GM21447 (cell line): ENCODE data around the gene SIGLEC5.

ENCODE experiments used
- ATAC-seq: cut with Tn5 transposase; IDR thresholded peaks from one replicate; pipeline ENCODE4 v1.9.1; 2021; ENCODE audit not compliant: unreplicated experiment

Gene SIGLEC5

DNA sequence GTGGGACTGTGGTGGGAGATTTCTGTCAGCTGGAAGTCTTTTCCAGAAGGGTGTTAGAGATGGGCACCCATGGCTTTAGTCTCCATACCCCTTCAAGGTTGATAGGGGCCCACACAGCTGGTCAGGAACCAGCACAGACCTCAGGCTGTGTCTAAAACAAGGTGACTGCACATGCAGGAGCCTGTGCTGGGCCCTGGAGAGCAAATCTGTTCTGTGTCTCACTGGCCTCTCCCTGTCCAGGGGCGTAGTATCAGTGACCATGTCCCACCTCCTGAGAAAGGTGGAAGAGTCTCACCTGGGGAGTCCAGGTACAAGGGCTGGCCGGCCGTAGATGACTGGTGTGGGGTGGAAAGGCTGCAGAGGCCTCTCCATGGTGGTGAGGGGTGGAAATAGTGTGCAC is 39.8 kb downstream of the SIGLEC5 start:
- ATAC-seq = no peak

DNA sequence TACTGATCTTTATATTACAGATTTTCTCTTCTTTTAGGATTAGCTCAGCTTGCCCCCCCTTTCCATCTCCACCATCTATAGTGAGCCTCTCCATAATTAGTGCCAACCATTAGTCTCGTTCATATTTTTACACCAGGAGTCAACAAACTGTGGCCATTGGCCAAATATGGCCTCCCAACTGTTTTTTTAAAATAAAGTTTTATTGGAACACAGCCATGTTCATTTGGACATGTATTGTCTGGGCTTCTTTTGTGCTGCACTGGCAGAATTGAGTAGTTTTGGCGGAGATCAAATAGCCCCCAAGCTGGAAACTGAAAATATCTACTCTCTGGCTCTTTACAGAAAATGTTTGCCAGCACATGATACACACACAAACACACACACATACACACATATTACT is 40.7 kb downstream of the SIGLEC5 start:
- no peak for ATAC-seq

DNA sequence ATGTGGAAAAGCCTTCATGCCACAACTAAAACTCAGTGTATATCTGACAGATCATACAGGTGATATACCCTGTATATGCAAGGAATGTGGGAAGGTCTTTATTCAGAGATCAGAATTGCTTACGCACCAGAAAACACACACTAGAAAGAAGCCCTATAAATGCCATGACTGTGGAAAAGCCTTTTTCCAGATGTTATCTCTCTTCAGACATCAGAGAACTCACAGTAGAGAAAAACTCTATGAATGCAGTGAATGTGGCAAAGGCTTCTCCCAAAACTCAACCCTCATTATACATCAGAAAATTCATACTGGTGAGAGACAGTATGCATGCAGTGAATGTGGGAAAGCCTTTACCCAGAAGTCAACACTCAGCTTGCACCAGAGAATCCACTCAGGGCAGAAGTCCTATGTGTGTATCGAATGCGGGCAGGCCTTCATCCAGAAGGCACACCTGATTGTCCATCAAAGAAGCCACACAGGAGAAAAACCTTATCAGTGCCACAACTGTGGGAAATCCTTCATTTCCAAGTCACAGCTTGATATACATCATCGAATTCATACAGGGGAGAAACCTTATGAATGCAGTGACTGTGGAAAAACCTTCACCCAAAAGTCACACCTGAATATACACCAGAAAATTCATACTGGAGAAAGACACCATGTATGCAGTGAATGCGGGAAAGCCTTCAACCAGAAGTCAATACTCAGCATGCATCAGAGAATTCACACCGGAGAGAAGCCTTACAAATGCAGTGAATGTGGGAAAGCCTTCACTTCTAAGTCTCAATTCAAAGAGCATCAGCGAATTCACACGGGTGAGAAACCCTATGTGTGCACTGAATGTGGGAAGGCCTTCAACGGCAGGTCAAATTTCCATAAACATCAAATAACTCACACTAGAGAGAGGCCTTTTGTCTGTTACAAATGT is 42.7 kb downstream of the SIGLEC5 start:
- ATAC-seq = no peak

DNA sequence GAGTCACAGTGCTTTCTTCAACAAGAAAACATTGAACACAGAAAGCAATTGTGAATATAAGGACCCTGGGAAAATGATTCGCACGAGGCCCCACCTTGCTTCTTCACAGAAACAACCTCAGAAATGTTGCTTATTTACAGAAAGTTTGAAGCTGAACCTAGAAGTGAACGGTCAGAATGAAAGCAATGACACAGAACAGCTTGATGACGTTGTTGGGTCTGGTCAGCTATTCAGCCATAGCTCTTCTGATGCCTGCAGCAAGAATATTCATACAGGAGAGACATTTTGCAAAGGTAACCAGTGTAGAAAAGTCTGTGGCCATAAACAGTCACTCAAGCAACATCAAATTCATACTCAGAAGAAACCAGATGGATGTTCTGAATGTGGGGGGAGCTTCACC is 43.4 kb downstream of the SIGLEC5 start:
- no peak for ATAC-seq

DNA sequence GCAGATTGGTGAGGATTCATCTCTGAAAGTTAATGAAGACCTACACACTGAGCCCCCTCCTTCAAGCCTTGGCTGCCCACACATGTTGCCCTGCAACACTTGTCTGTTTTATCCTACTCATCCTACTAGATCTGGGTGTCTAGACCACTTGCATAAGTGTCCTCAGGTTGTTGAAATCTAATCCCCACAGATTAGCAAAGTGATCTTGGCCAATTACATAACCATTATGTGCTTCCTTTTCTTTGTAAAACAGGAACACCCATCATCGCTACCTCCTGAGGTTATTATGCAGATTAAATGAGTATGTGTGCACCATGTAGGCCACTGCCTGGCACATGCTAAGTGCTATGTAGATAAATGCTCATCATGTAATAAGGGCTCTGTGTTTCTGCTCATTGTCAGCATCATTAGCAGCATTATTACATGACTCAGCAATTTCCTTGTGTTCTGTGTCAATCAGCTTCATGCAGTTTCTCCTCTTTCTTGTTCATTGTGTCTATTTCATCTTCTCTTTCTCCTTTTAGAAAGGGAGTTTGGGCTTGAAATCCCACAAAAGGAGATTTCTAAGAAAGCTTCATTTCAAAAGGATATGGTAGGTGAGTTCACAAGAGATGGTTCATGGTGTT is 44.0 kb downstream of the SIGLEC5 start:
- ATAC-seq = no peak

DNA sequence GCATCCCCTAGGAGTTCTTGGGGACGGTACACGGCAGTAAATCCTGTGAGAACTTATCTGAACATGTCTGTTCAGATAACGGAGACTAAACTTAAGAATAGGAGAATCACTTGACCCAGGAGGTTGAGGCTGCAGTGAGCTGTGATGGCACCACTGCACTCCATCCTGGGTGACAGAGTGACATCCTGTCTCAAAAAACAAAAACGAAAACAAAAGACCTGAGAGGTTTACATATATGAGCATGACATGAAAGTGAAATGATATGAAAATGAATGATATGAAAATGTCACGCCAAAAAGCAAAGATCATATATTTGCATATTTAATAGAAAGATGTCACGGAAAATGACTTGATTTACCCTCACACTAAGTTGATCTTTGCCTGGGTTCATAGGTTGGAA is 53.4 kb downstream of the SIGLEC5 start:
- ATAC-seq = no peak

DNA sequence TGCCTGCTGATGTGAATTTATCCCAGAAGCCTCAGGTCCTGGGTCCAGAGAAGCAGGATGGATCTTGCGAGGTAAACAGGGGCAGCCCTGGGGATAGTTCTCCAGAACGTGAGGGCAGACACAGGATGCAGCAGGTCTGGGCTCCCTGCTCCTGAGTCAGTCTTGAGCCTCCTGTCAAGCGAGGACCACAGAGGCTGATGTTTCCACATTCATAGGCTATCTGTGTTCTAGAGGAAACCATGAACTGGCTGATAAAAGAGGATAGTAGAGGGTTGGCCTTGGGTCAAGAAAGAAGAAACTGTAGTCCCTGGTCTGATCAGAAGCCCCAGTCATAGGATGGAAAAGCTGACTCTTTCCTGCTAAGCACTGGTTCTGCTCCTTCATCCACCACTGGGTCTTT is 56.9 kb downstream of the SIGLEC5 start:
- no peak for ATAC-seq

DNA sequence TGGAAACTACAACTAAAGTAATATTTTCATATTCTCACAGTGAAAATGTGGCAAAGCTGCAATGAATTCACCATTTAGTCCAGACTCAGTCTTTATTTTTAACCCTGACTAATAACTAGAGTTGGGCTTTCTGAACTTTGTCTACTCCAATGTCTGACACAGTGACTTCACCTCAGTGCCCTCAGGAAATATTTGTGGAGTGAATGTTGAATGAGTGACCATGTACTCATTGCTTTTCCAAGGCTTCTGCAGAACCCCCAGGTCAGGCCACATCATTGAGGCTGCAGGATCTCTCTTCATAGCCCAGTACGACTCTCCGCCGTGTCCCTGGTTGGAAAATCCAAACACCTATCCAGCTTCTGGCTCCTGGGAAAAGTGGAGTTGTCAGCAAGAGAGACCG is 57.3 kb downstream of the SIGLEC5 start:
- ATAC-seq = no peak

DNA sequence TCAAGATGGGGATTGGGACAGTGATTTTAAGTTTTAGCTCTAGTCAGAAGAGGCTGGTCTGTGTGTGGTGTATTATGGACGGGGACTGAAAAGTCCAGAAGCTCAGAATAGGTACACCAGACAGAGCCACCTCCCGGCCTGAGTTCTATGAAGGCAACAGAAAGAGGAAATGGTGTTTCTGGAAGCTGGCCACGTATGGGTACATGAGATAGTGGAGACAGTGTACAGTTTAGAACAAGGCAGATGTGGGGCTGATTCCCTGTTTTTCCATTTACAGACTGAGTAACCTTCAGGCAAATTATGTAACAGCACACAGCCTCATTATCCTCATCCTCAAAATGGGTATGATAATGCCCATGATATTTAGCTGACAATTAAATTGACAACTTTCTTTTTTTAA is 57.8 kb downstream of the SIGLEC5 start:
- ATAC-seq = no peak

DNA sequence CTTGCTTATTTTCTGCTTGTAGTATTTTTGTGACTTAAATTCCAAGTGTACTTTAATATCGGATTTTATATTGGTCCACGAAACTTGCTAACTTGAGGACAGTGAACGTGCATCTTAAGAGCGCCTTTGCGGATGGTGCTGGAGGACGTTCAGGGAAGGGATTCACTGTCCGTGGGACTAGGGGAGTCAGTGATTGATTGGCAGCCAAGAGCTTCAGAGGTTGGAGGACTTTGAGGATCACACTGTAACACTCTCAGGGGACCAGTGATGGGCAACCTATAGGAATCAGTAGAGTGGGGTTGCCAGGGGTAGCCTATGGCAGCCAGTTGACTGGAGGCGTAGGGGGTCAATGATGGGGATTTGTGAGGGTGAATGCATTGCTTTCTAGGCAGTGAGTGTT is 58.6 kb downstream of the SIGLEC5 start:
- no peak for ATAC-seq

DNA sequence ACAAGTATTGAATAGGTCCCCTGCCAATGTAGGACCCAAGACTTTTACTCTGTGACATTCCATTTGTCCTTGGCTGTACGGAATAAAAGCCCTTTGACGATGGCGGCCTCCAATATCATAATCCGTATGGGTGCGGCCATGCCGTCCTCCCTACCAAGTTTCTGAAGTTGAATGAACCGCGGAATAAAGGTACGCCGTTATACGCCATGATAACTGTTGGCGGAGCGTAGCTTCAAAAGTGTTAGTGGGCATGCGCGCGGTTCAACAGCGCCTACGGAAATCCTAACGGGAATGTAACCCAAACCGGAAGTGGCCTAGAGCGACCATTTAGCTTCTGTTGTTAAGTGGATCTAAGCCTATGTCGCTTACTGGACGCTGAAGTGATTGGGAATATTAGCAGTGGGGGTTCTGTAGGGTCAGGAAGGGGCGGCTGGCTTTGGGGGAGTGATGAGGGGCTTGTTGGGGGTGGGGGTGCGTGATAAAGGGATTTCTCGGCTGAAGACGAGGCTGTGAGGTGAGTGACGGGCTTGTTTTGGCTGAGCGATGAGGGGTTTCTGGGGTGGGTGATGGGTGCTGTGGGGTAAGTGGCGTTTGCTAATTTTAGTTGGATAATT is 59.1 kb downstream of the SIGLEC5 start, which contains the start of gene ZNF175:
Gene ZNF175 (plus strand): TSS at position 322 of the 614 bp plus-strand sequence. CDS start 2,047 bp downstream, outside the sequence.
- ATAC-seq = peak; percentile 85

DNA sequence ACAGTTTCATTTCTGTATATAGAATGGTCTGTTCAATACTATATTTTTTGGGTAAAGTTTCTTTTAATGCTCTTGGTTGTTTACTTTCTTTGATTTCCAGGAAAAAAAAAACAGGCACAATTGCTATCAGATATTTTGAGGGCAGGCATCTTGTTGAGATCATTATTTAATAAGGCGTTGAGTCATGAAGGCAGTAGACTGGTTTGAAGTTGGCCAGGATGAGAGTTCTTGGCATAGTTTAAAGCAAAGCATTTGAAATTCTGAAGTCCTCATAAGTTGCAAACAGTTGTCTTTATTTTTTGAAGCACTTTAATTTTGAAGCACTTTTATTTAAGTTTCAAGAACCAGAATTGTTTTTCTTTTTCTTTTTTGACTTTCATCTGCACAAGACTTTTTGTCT is 61.7 kb downstream of the SIGLEC5 start:
- no peak for ATAC-seq

DNA sequence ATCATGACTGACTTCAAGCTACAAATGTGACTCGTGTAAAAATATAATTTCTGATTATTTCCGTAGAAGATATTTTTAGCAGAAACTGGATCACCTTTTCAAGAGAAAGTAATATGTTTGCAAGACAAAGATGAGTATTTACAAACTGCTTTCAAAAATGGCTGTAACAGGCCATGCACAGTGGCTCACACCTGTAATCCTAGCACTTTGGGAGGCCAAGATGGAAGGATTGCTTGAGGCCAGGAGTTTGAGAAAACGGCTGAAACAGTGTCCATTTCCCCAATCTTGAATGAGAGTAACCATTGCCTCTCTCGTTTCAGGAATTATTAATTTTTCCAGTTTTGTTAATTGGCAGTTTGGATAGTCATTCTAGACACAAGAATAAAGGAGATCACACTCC is 62.6 kb downstream of the SIGLEC5 start:
- no peak for ATAC-seq

DNA sequence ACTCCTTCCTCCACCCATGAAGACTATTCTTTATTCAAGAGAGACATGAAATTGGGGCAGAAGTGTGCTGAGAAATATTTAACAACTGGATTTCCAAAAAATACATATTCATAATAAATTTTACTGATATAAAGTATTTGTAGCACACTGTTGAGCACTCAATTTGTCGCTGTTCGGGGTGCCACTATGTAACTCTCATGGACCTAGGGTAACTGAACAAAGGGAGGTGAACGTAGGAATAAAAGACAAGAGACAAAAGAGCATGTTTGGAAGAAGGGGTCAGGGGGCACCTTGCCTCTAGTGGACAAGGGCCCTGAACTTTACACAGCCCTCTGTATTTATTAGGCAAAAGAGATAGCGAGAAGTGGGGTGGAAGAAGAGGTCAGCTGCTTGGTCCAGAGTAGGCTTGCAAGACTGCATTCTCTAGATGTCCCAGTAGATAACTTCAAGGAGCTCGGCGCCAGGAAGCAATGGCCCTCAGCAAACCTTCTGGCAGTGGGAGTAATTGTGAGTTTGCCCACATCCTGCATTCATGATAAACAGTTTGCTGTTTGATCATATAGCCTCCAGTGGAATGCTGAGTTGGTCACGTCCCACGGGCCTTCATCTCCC is 63.6 kb downstream of the SIGLEC5 start:
- ATAC-seq = no peak

DNA sequence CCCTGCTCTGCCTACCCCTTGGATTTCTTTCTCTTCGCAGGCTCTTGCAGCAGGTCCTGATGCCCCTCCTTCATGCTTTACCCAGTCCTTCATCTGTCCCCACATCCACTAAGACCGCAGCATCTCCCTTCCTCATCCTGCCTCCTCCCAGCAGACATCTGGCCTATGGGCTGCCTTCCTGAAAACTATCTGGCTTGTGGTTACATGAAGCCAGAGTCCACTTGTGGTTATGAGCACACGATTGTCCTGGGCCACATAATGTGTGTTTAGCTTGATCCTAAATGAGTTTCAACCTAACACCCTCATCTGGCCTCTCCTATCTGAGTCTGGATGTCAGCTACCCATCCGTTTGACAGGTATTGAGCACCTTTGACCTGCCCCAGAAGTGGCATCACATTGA is 64.6 kb downstream of the SIGLEC5 start:
- no peak for ATAC-seq

DNA sequence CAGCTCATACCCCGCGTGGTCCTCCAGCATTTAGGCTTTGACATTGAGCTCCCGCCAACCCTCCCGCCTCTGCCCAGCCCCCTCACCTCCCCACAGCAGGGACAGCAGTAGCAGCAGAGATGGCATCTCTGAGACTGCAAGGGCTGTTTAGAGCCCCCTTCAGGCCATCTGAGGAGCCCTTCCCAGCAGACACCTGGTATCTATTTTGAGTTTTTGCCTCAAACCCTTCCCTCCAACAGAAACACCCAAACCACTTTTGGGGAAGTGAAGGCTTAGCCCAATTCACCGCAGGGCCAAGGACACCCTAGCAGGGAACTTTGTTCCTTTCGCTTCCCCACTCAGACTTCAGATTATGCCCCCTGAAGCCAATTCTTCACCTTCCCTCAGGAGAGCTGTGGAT is 65.4 kb downstream of the SIGLEC5 start:
- no peak for ATAC-seq
